DMS53 treated with DMSO at 0.1 percent for 48 hours (cell line): ENCODE data around the gene RAD51B.
"Not testable (repeated sequence)": the region's sequence is repeated elsewhere in the genome, so short reads cannot be mapped to it uniquely, and the experiment has no call there.

Source experiments
- DNase-seq: peaks from one replicate; lab custom pipeline; 2025; ENCODE audit not compliant: unreplicated experiment; lab: John Stamatoyannopoulos, UW

RAD51B gene

GRCh38 chr14:67978749-67979148 lies 159.2 kb downstream of the RAD51B start:
- DNase-seq, result no peak

DNA sequence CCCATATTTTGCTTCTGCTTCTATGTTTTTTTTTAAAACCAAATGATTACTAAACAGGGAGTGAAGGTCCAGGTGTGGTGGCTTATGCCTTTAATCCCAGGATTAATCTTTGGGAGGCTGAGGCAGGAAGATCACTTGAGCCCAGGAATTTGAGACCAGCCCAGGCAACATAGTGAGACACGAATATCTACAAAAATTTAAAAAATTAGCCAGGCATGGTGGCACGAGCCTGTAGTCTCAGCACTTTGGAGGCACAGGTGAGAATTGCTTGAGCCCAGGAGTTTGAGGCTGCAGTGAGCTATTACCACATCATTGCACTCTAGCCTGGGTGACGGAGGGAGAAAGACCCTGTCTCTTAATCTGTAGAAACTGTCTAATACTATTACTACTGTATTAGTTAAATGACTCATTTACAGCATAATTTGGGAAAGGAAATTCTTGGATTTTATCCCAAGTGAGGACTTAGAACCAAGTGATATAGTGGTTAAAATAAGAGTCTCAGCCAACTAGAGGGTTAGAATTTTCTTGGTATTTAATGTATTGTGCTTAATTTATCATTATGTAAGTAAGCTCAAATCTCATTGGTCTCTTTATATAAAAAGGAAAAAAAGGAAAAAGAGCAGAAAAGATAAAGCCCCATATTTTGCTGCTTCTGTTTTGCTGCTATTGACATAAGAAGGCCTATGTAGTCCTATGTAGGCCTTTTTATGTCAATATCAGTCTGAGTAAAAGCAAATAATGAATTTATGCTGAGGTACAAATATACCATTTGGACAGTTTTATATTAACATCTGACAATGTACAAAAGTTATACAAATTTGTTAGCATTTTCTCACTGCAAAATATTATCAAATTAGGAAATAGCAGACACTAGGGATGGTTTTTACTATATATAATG lies 163.4 kb downstream of the RAD51B start:
- no peak for DNase-seq

GRCh38 chr14:67984274-67984673 lies 164.7 kb downstream of the RAD51B start:
- no peak for DNase-seq

- DNase-seq, result no peak
These were observed 166.7 kb downstream of the RAD51B start for GRCh38 chr14:67986131-67986841.

DNA sequence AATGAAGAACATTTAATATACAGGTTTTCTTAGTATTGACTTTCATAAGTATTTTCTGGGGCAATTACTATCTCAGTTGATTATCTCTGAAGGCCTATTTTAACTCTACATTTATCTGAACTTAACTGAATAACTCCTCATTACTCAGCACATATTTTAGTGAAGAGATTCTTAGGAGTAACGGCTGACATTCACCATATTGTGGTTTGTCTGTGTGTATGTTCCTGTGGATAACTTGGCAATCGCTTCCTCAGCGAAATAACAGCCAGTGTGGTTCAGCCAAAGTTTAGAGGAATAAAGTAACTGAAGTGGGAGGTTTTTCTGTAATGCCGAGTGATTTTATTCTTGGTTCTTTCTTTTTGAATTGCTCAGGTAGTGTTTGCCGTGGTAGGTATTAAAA lies 168.0 kb downstream of the RAD51B start:
- no peak for DNase-seq

DNA sequence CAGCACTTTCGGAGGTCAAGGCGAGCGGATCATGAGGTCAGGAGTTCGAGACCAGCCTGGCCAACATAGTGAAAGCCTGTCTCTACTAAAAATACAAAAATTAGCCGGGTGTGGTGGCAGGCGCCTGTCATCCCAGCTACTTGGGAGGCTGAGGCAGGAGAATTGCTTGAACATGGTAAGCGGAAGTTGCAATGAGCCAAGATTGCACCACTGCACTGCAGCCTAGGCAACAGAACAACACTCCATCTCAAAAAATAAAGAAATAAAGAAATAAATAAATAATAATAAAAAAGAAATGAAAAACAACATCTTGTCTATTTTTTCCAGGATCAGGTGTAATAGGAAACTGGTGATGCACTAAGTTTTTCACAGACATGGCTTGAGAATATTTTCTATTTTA lies 168.6 kb downstream of the RAD51B start:
- not testable (repeated sequence) for DNase-seq

DNA sequence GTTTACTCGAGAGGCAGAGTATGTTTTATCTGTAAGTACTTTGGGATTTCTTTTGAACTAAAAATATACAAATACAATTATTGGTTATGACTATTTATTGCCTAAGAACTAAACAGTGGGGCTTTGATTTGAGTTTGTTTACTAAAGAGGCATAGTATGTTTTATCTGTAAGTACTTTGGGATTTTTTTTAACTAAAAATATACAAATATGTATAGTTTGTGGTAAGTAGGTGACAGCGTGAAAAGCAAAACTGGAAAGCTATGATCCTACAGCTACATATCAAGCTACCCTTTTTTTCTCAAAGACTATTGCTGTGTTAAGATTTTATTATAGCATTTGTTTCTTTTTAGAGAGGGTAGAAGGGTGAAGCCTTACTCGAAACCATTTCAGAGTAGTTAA lies 171.0 kb downstream of the RAD51B start:
- DNase-seq, result no peak

- no peak for DNase-seq
These were observed 175.0 kb downstream of the RAD51B start for GRCh38 chr14:67994531-67994930.

DNA sequence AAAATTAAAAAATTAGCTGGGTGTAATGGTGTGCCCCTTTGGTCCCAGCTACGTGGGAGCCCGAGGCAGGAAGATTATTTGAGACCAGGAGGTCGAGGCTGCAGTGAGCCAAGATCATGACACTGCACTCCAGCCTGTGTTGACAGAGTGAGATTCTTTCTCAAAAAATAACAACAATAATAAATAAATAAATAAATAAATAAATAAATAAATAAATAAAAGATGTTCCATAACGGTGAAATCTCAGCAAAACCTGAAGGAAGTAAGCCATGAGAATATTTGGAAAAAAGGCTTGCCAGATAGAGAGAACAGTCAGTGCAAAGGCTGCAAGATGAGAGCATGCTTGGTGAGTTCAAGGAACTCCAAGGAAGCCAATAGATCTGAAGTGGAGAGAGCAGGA lies 176.7 kb downstream of the RAD51B start:
- DNase-seq, result no peak

DNA sequence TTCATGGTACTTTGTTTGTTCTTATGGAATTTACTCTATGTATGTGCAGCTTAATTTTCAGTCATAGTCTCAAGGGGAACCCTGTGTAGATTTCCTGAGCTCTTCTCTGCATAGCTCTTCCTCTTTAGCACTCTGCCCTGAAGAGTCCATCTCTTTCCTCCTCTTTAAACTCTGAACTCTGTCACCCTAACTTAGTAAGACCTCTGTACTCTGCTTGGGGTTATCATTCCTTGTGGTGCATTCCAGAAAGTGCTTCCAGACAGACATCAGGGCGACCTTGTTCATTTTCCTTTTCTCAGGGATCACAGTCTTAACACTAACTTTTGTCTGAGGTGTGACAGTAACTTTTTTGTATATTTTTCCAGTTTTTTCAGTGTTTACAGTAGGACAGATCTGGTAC lies 179.3 kb downstream of the RAD51B start:
- DNase-seq, result no peak

DNA sequence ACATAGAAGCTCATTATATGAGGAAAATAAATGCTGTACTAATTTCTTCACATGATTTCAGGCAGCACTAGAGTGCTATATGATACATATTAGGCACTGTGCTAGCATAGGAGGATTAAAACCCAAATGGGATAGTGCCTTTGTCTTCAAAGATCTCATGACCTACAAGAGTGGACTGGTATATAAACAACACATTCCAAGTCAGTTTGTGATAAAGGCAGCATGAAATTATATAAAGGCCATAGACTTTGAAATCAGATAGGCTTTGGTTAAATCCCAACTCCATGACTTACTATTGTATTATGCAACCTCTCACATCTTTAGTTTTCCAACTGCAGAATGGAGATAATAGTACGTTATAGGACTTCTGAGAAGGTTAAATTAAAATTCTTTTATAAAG lies 179.7 kb downstream of the RAD51B start:
- DNase-seq, result no peak

GRCh38 chr14:67999705-68000384 lies 180.3 kb downstream of the RAD51B start:
- no peak for DNase-seq

- no peak for DNase-seq
These were observed 180.9 kb downstream of the RAD51B start for GRCh38 chr14:68000511-68000910.

GRCh38 chr14:68008491-68008890 lies 188.9 kb downstream of the RAD51B start:
- no peak for DNase-seq

- DNase-seq, result no peak
These were observed 191.9 kb downstream of the RAD51B start for GRCh38 chr14:68011406-68012028.

DNA sequence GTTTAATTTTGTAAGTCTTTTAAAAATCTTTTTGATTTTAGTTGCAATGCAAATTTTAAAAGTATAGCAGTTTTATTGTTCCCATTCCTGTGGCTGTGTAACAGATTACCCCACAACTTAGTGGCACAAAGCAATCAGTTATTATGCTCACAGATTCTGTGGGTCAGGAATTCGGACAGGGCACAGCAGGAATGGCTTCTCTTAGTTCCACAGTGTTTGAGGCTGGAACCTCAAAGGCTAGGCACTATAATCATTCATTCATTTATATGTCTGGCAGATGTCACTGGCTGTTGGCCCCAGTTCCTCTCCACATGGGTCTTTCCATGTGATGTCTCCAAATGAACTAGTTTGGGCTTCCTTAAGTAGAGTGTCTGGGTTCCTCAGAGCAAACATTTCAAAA lies 193.3 kb downstream of the RAD51B start:
- DNase-seq, result no peak

DNA sequence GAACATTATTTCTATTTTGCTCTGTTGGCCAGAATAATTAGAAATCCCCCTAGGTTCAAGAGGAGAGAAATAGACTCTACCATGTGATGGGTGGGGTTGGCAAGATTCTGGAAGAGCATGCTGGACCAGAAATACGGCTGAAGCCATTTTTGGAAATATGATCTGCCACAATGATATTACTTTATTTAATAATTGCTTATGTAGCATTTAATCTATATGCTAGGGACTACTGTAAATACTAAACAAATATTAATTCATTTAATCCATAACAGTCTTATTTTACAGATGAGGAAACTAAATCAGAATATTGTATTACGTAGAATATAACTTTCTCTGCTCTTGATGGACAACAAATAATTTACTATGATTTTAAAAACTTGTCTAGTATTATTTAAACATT lies 193.7 kb downstream of the RAD51B start:
- no peak for DNase-seq

DNA sequence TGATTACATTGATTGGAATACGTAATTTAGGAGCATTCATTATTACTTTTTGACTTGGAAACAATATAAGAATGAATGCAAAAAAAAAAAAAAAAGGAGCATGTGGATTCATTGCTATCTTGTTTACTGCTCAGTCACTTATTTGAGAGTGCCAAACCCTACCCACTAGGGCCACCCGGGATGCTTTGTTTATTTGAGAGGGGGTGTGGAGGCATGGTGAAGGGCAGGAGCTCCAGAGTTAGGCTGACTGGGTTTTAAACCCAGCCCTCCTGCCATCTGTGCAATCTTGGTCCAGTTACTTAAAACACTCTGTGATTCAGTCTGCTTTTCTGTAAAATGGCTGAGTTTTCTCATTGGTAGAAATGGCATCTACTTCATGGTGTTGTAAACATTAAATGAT lies 195.2 kb downstream of the RAD51B start:
- no peak for DNase-seq

- DNase-seq, result peak; percentile 17
These were observed 196.0 kb downstream of the RAD51B start for GRCh38 chr14:68015356-68016254.

DNA sequence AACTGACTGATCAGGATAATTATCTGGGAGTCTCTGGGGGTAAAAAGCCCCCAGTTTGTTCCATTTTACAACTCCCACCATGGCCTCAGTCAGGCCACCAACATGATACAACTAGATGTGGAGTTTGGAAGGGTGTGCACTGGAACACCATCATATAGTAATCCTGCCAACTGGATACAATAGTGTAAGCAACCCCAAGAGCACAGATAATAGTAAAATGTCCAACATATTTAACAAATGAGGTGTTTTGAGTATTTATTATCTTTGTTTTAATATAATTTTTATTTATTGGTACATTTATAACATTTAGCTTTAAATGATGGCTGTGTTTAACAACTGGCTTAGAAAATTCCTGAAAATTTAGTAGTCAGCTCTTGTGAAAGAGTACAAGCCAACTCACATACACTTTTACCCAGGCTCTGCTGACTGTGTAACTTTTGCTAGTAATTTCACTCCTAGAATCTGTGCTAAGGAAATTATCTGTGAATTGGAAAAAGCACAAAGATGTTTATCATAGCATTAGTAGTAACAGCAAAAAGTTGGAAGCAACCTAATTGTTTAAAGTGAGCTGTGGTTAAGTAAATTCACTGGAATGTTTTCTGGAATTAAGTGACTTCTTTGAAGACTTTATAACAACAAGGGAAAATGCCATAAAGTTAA lies 196.8 kb downstream of the RAD51B start:
- no peak for DNase-seq
